SK-N-SH treated with all-trans-retinoic acid at 6 μM for 48 hours (cell line): ENCODE data around the gene CCL5.

Experiments
- BACH2 ChIP-seq: fragments of 250-450 bp; sonication (Bioruptor Pico); IDR thresholded peaks from 2 replicates; pipeline ENCODE4 v1.9.0; 2021; ENCODE audit warnings: mild to moderate bottlenecking, borderline replicate concordance
- RARB ChIP-seq: fragments of 250-450 bp; sonication (Bioruptor Pico); IDR thresholded peaks from 2 replicates; pipeline ENCODE4 v1.8.0; 2021; ENCODE audit warnings: mild to moderate bottlenecking, moderate library complexity
- TCF4 ChIP-seq: fragments of 250-450 bp; sonication (Bioruptor Pico); IDR thresholded peaks from 2 replicates; pipeline ENCODE4 v1.8.0; 2021; ENCODE audit warnings: mild to moderate bottlenecking, moderate library complexity, borderline replicate concordance
- ZFP30 ChIP-seq: fragments of 450-650 bp; formaldehyde crosslinking; IDR thresholded peaks from 2 replicates; pipeline ENCODE4 v1.5.0; 2022; ENCODE audit warnings: mild to moderate bottlenecking, moderate library complexity
- TF ChIP-seq, protein P1 (sequence below): fragments of 250-450 bp; sonication (Bioruptor Pico); IDR thresholded peaks from 2 replicates; pipeline ENCODE4 v1.5.1; 2020; ENCODE audit warnings: low read depth, mild to moderate bottlenecking, moderate library complexity
- TF ChIP-seq, protein P2 (sequence below): fragments of 250-450 bp; sonication (Bioruptor Pico); IDR thresholded peaks from 2 replicates; pipeline ENCODE4 v1.8.0; 2020; ENCODE audit warnings: mild to moderate bottlenecking, moderate library complexity, borderline replicate concordance

DNA sequence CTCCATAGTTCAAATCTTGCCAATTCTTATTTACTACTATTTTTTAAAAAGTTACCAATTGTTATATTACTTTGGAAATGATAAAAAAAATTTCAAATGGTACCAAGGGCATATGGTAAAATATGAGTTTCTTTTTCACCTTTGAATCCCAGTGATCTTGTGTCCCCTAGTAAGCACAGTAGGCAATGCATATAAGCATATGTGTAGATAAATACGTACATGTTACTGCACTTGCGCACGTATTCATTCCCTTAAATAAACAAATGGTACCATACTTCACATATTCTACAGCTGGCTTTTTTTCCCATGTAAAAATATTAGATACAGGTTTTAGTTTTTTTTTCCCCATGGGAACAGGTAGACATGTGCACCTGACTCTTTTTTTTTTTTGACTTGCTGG, 39.1 kb downstream of the CCL5 start:
- TF ChIP-seq TCF4 (CRISPR knock-in tag) (no peak), RARB (CRISPR knock-in tag) (no peak), ZFP30 (CRISPR knock-in tag) (no peak), BACH2 (CRISPR knock-in tag) (no peak)
- TF ChIP-seq, protein P1, sequence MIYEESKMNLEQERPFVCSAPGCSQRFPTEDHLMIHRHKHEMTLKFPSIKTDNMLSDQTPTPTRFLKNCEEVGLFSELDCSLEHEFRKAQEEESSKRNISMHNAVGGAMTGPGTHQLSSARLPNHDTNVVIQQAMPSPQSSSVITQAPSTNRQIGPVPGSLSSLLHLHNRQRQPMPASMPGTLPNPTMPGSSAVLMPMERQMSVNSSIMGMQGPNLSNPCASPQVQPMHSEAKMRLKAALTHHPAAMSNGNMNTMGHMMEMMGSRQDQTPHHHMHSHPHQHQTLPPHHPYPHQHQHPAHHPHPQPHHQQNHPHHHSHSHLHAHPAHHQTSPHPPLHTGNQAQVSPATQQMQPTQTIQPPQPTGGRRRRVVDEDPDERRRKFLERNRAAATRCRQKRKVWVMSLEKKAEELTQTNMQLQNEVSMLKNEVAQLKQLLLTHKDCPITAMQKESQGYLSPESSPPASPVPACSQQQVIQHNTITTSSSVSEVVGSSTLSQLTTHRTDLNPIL: no peak
- TF ChIP-seq, protein P2, sequence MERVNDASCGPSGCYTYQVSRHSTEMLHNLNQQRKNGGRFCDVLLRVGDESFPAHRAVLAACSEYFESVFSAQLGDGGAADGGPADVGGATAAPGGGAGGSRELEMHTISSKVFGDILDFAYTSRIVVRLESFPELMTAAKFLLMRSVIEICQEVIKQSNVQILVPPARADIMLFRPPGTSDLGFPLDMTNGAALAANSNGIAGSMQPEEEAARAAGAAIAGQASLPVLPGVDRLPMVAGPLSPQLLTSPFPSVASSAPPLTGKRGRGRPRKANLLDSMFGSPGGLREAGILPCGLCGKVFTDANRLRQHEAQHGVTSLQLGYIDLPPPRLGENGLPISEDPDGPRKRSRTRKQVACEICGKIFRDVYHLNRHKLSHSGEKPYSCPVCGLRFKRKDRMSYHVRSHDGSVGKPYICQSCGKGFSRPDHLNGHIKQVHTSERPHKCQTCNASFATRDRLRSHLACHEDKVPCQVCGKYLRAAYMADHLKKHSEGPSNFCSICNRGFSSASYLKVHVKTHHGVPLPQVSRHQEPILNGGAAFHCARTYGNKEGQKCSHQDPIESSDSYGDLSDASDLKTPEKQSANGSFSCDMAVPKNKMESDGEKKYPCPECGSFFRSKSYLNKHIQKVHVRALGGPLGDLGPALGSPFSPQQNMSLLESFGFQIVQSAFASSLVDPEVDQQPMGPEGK (CRISPR knock-in tag): no peak
